HG03342 (cell line): Measurements from ENCODE around the gene TMC7.

Experiments used
- ATAC-seq: cut with Tn5 transposase; IDR thresholded peaks from one replicate; pipeline ENCODE4 v1.9.1; 2021; ENCODE audit warnings: mild to moderate bottlenecking, moderate library complexity; ENCODE audit not compliant: unreplicated experiment

The TMC7 gene

DNA sequence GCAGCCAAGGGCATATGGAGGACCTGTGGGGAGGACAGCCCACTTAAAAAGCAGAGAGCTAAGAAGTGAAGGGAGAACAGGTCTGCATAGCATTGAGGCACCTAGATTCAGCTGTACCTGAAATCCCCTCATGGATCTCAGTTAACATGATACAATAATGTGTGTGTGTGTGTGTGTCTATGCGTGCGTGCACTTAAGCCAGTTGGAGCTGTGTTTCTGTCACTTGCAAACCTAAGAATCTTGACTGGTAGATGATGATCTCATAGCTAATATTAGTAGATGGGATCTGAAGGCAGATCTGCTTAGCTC, 128.3 kb downstream of the TMC7 start:
- no peak for ATAC-seq
